HG02571 (cell line): Measurements from ENCODE around the gene STK32C.

Experiments used
- ATAC-seq: cut with Tn5 transposase; IDR thresholded peaks from one replicate; pipeline ENCODE4 v1.9.1; 2021; ENCODE audit warnings: mild to moderate bottlenecking, moderate library complexity; ENCODE audit not compliant: unreplicated experiment

The STK32C gene

GRCh38 chr10:132189016-132189415 is 118.7 kb downstream of the STK32C start:
- no peak for ATAC-seq

GRCh38 chr10:132188331-132188730 is 119.4 kb downstream of the STK32C start:
- no peak for ATAC-seq

DNA sequence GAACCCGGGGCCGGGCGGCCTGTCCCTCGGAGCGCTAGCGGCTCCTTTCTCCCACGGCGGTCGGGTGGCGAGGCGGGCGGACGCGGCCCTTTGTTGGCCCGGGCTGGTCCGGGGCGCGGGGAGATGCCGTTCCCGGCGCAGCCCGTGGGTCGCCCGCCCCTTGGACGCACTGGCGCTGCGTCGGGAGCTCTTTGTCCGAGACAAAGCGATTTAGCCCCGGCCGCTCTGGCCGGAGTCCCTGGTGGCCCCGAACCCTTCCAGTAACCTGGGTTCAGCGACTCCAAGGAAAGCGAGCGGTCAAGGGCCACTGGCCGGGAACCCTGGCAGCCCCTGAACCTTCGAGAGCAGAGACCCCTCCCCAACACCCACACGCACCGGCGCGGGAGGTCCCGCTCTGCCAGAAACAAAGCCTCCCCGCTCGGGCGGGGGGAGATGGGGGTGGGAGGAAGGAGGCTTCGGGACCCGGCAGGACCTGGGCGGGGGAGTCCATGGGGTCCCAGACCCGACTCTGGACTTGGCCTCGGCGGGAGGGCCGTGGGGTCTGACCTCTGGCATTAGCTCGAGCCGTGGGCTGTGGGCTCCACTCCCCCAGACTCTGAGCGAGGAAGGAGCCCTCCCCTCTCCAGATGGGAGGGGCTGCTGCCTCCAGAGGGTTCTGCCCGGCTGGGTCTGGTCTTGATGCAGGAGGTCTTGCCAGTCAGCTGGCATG is 120.2 kb downstream of the STK32C start:
- no peak for ATAC-seq

DNA sequence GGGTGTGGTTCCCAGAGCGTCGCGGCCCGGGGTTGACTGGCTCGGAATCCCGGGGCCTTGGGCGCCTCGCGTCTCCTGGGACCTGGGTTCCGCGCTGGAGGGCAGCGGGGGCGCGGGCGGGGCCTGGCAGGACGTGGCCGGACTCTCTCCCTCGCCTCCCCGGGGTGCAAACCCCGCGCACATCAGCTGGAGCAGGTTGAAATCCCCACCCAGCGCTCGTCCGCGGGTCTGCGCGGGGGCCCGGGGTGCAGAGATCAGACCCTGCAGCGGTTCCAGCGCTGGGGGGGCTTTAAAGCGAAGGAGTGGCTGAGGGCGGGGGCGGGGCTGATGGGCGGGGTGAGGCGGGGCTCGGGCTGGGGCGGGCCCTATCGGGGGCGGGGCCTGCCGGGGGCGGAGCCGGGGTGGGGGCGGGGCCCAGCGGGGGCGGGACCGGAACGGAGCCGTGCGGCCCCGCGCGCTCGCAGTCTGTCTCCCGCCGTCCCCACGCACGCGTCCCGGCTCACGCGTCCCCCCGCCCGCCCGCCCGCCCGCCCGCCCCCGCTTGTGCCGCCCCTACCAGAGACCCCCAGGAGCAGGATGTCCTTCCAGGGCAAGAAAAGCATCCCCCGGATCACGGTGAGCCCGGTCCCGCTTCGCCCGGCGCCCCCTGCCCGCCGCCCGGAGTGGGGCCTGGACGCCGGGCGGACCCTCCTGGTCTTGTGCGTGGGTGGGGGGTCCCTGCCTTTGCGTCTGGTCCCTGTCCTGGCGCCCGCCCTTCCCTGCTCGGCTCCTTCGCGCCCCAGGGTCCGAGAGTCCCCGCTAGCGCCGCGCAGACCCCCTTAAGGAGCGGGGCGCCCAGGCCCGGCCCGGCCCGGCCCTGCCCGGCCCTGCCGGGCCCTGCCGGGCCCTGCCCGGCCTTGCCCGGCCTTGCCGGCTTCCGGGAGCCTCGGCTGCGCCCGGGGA is 121.0 kb downstream of the STK32C start, which contains the start of gene DPYSL4:
Gene DPYSL4, plus strand, starts transcription at position 461 of the 942 bp plus-strand sequence. Its CDS starts 116 bp downstream, at position 577.
- ATAC-seq = no peak

DNA sequence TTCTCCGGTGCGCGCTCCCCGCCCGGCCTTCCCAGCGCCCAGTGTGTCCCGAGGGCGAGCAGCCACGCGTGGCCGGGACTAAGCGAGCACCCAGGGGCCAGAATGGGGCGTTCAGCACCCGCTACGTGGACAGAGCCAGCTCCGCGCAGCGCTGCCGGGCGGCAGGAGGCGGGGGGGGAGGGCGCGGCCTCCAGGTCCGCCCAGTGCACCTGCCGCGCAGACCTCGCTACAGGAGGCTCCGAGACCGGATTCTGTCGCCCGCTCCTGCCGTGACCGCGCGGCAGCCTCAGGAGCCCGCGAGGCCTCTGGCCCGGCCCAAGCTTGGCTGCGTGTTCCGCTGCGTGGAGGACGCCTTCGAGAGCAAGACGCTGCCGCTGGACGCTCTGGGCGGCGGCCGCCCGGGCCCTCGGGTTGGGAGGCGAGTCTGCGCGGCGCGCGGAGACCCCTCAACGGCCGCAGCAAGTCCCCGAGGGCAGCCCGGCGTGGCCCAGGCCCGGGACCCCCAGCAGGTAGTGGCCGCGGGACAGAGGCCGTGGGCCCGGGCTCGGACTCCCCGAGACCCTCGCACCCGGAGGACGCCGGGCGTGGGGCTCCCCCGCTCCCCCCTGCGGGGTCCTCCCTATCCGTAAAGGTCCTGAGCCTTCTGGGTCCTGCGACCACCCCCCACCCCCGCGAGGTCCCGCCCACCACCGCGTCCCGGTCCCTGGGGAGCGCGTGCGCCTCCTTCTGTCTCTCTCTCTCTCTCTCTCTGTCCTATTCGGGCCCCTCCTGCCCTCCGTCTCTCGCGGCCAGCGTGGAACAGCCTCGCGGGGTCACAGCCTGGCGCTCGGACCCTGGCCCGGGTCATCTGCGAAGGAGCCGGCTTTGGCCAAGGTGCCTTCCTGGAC is 121.9 kb downstream of the STK32C start:
- ATAC-seq = no peak

DNA sequence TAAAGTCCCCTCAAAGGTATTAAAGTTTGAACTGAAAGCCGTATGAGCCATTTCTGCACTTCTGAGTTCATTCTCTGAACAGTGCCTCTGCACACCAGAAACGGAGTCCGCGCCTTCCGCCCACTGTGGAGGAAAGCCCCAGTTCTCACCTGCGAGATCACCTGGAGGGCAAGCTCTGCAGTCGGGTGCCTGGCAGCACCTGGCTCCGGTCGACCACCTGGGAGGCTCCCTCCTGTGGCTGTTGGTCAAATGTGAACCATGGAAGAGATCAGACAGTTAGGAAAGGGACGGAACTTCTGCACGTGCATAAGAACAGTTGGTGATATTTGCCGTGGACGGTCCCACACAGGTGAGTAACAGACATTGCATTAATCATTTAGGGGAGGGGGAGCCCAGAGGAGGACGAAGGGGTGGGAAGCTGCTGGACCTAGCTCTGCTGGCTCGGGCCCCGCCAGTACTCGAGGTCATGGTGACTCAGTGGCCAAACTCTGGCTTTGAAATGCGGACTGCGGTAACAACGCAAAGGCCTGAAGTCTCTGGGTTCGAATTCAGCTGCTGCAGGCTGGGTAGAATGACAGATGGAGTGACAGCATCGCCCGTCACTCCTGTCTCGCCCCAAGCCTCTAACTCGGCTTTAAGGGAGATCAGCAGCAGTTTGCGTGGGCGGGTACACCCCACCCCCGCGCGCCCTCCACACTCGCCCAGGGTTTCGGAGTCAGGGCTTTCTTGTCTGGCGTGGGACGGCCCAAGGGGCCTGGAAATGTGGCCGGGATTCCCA is 122.7 kb downstream of the STK32C start:
- no peak for ATAC-seq

DNA sequence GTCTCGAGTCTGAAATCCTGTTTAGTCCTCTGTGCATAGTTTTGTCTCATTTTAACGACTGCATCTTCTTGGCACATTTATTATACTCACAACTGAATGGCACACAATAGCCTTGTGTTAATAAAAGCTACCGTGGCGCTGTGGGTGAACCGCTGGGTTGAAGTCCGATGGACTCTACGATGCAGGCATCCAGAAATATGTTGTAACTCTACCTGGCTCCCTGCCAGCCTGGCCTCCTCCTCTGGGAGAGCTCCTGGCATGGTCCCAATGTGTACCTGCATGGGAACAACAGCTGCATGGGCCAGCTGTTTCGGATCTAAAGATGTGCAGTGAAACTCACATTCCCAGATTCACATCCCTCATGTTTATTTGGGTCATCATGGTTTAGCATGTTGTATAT is 124.7 kb downstream of the STK32C start:
- no peak for ATAC-seq

DNA sequence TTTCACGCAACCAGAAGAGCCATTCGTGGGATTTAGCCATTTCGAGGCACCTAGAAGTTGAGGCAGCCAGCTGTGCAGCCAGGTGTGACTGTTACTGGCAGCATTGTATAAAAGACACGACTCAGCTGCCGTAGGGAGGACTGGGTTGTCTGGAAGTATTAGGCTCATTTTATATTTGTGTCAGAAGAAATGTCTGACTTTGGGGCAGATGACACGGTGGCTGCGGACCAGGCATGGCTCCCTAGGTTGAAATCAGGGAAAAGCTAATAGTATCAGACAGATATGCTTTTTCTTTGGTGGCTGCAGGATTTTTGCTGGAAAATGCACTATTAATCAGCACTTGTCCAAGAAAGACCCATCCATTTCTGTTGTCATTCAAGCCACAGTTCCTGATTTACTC is 125.2 kb downstream of the STK32C start:
- ATAC-seq = no peak

GRCh38 chr10:132181691-132182425 is 125.9 kb downstream of the STK32C start:
- ATAC-seq = no peak

- no peak for ATAC-seq
These were observed 127.0 kb downstream of the STK32C start for GRCh38 chr10:132180736-132181135.

GRCh38 chr10:132179551-132180392 is 128.0 kb downstream of the STK32C start:
- no peak for ATAC-seq

DNA sequence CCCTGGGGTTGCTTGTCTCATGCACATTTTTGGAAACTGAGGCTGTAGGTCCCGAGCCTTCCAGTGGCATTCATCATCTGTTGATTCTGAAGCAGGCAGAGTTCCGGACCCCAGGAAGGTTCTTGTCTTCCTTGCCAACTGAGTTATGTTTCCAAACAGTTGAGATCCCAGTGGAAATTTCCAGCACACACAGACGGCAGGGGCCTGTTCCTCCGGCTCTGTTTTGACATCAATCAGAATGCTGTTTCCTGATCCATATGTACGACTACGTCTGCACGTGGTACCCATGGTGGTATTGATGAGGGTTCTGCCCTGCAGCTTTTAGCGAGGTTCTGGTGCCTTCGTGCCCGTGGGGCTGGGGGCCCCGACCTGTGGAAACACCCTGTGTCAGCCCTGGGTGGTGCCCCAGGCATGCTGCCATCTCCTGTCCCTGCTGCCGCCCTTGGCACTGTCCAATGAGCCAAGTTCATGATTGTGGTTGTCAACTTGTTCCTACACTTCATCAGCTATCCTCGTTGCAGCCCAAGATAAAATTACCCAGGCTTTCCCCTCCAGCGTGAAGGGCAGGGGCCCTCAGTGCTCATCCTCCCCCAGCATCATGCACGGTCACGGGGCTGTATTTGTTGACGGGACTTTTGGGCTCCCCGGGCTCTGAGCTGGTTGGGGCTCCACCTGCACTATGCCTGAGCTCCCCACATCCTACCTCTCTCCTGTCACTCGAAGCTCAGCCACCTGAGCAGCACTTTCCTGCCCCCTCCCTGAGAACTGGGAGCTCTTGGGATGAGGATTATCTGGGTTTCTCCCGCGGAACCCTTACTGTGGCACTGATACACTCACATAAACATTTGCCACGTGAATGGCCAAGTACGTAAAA is 128.8 kb downstream of the STK32C start:
- no peak for ATAC-seq

DNA sequence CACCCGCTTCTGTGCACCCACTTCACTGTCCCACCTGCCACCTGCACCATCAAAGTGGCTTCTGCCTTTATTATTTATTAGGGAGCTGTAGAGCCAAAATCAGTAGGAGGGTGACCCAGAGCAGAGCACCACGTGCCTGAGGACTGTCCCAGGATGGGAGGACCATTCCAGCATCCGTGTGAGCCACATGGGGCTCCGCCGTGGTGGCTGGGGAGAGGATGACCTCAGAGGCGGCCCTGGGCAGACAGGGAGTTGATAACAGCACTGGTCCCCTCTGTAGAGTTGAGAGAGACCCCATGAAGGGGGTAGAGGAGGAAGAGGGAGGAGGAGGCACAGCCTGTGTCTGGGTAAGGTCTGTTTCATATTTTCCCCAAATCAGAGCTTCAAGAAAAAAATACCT is 129.7 kb downstream of the STK32C start:
- ATAC-seq = no peak

DNA sequence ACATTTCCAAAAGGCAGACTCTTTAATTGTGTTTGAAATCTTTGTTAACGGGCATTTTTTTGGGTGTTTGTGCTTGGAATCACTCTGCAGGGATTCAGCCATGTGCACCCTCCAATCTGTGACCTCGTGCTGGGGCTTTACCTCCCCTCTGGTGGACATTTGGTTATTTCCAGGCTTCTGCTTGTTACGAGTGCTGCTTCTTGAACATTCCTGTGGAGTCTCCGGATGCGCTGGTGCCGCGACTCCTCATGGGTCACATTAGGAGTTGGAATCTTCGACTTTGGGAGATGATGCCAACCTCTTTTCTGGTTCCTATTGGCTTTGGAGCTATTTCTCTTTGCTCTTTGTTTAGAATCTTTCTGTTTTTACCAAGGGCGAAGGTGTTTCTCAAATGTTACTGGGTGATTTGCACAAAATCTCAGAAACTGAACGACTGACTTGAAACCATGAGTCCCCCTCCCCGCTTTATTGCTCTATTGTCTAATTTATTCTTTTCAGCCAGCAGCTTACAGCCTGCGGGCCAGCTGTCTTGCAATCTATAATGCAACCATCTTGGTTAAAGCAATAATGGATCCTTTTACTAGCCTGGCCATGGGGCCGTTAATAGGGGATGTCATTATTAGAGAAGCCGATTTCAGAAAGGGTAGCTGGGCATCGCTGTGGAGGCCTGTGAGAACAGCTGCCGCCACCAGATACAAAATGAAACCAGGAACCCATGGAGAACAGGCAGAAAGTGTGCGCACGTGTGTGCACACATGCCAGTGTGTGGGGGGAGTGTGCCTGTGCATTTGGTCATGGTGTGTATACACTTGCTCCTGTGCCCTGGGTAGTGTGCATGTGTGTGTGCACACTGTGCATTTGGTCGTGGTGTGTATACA is 130.9 kb downstream of the STK32C start:
- ATAC-seq = no peak

DNA sequence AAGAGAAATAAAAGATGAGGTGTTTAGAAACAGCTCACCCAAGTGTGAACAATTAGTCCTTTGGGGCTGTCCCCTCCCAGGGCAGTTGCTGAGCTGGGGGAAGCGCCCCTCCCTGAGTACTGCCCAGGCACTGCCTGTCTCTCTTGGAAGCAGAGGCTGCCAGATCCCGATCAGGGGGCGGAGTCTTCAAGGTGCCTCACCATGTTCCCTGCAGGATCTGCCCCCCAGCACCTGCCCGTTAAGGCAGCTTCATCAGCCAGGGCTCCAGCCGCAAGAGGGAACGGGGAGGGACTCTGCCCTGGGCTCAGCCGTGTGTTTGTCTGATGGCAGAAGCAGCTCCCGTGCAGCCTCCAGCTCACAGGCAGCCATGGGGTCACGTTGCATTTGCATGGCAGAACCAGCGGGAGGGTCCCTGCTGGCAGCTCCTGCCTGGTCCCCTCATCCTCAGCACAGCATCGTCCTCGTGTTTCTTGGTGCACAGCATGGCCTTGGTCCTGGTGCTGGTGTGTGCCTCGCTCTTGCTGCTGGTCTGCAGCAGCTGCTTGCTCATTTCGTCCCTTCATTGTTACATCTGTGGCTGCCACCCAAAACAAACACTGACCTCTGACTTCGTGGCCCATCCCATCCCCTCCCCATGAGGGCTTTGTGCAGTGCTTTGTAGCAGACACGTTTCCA is 131.7 kb downstream of the STK32C start:
- ATAC-seq = no peak

DNA sequence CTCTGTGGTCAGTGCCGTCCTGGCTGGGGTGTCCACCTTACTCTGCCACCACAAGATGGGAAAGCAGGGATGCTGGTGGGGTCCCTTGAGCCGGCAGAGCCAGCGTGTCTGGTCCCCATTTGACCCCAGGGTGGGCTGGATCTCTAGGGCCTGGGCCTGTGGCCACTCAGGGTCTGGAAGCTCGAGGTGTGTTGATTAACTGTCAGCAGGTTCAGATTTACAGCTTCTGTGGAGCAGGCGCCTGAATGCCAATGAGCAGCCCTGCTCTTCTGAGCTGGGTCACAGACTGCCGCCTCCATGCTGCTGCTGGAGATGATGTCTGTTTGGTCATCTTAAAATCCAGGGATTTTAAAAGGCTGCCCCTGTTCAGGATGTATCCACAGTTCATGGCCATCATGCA is 132.3 kb downstream of the STK32C start:
- ATAC-seq = no peak
